Common myeloid progenitor, CD34-positive (primary cell): Measurements from ENCODE around the gene BAG5.

Source experiments
- CTCF ChIA-PET: fragments of 350-600 bp; sonication (Branson Sonifier 250); formaldehyde crosslinking; loops from one replicate; lab custom pipeline; 2021; ENCODE audit warnings: antibody characterized with exemption; lab: Charles Lee
- POLR2A ChIA-PET: fragments of 350-600 bp; sonication (Branson Sonifier 250); formaldehyde crosslinking; loops from one replicate; lab custom pipeline; 2021; ENCODE audit warnings: antibody characterized with exemption; lab: Charles Lee
- DNase-seq, 3 donors: peaks; one replicate each; pipeline versions ENCODE4 v3.0.0 to v3.0.0-alpha.2; 2013
- H3K27ac ChIP-seq, 2 experiments: 1 replicate in 1 of 2; 2 replicates in 1 of 2; pipeline ENCODE4 v1.7.0; 2013; ENCODE audit warnings: inconsistent platforms in 2 of 2, low read length in 2 of 2, mild to moderate bottlenecking in 2 of 2, low read depth in 1 of 2, moderate library complexity in 1 of 2; ENCODE audit not compliant: severe bottlenecking in 2 of 2, insufficient read depth in 1 of 2, poor library complexity in 1 of 2
- H3K27me3 ChIP-seq, 5 experiments: replicated peaks in 2 of 5; 1 replicate in 3 of 5; 2 replicates in 2 of 5; pipeline versions ENCODE4 v1.6.1 to v1.7.0; 2013; ENCODE audit warnings: low read length in 4 of 5, mild to moderate bottlenecking in 2 of 5, moderate library complexity in 2 of 5, inconsistent platforms in 1 of 5; ENCODE audit not compliant: insufficient read depth in 5 of 5, control insufficient read depth in 4 of 5
- H3K36me3 ChIP-seq, 4 experiments: 1 replicate in 2 of 4; 2 replicates in 2 of 4; pipeline versions ENCODE4 v1.6.1 to v1.7.0; 2013; ENCODE audit warnings: low read length in 3 of 4, control low read depth in 1 of 4, mild to moderate bottlenecking in 1 of 4; ENCODE audit not compliant: control insufficient read depth in 4 of 4, insufficient read depth in 4 of 4
- H3K4me1 ChIP-seq, 4 experiments: 1 replicate in 3 of 4; 2 replicates in 1 of 4; pipeline versions ENCODE4 v1.6.1 to v1.7.1; 2013; ENCODE audit warnings: low read length in 3 of 4, mild to moderate bottlenecking in 3 of 4, control low read depth in 1 of 4, inconsistent platforms in 1 of 4, moderate library complexity in 1 of 4; ENCODE audit not compliant: control insufficient read depth in 4 of 4, insufficient read depth in 4 of 4; ENCODE audit errors: control extremely low read depth in 1 of 4
- H3K4me3 ChIP-seq, 7 experiments: 1 replicate in 4 of 7; 2 replicates in 3 of 7; pipeline versions ENCODE4 v1.5.1 to v1.7.0; 2013; ENCODE audit warnings: mild to moderate bottlenecking in 7 of 7, low read length in 6 of 7, moderate library complexity in 6 of 7, inconsistent platforms in 2 of 7, low read depth in 2 of 7, control low read depth in 1 of 7; ENCODE audit not compliant: insufficient read depth in 4 of 7, control insufficient read depth in 1 of 7; ENCODE audit errors: extremely low read depth in 1 of 7
- H3K9me3 ChIP-seq, 5 experiments: 1 replicate in 4 of 5; 2 replicates in 1 of 5; pipeline versions ENCODE4 v1.6.1 to v1.7.1; 2013; ENCODE audit warnings: low read length in 4 of 5, mild to moderate bottlenecking in 2 of 5, inconsistent platforms in 1 of 5, low read depth in 1 of 5, moderate library complexity in 1 of 5; ENCODE audit not compliant: control insufficient read depth in 4 of 5, insufficient read depth in 2 of 5; ENCODE audit errors: control extremely low read depth in 1 of 5
- WGBS: methylation state at CpG from one replicate; pipeline ENCODE4 v1.1.5; 2013; ENCODE audit not compliant: insufficient coverage; 5-methylcytosine and 5-hydroxymethylcytosine counted together

BAG5 gene

DNA sequence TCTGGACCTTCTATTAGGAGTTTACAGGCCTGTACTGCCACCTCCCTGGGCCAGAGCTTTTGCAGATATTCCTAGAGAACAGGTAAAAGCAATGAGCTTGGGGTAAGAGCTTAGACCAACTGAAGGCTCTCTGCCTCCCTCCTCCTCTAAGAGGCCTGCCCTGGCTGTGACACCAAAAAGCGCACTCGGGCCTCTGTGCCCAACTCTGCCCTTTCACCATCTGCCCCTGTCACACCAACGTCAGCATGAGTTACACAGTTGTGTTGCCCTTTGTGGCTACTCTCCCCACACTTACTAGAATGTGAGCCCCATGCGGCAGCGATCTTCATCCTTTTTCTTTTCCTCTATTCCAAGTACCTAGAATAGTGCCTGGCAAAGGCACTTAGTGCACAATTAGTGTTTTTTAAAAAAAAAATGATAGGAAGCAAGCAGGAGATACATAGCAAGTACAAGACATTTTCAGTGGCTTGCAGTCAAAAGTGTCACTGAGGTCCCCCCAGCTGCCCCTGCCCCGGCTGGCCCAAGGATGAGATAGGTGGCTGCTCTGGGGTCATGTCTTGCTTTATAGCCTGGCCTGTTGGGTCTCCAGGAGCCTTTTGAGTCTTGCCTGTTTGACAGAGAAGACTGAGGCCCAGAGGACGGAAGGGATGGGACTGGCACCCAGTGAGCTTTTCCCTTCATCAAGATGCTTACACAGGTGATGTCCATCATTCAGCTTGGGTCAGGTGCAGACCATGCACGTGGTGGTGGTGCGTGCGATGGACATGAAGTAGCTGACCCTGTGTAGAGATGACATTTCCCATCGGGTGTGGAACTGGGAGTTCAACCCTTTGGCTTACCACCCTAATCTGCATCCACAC lies 52.4 kb downstream of the BAG5 start:
- Histone ChIP-seq H3K4me3 (no peak overlapping the region), H3K4me1 (peaks cover 0 to 15% (median 4%) of the 10 kb centered on the region in 4 experiments), H3K9me3 (no peaks in the 10 kb centered on the region), H3K36me3 (peaks cover 3 to 32% (median 20%) of the 10 kb centered on the region in 4 experiments), H3K27me3 (no peaks in the 10 kb centered on the region), H3K27ac (no peak overlapping the region)
- WGBS, result 100% methylated on average over 2 of the region's 11 CpGs
- ChIA-PET CTCF (interaction anchor here (0.7 to 7.1 kb wide), 4 partner anchors 8 to 18 kb away, joined by 3 to 47 read pairs (median 5); no protein-coding TSS in a partner anchor), POLR2A (no interaction called here)
- no peak for DNase-seq

DNA sequence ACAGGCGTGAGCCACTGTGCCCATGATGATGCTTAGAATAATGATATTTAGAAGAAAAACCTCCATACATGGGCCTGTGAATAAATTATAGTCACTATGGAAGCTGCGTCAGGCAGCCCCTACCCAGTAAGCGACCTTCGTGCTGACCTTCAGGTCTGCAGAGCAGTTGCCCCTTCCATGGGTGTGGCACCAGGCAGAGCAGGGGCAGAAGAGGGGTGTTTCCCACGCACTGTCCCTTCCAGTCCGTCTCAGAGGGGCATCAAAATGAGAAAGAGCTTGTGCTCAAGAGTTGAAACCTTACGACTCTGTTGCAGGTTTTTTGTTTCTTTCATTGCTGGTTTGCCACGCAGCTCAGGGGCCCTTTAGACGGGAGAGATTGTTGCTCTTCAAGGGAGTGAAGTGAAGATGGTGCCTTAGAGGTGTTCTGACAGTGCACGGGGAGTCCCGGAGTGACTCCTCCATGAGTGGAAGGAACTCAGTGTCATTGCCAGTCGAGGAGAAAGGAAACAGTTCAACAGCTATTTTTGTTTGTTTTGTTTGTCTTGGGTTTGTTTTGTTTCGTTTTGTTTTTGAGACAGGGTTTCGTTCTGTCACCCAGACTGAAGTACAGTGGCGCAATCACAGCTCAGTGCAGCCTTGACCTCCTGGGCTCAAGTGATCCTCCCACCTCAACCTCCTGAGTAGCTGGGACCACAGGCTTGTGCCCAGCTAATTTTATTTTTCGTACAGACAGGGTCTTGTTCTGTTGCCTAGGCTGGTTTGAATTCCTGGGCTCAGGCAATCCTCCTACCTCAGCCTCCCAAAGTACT lies 53.7 kb downstream of the BAG5 start:
- DNase-seq, result no peak
- no peaks in the 10 kb centered on the region for H3K9me3 ChIP-seq
- no peak overlapping the region for H3K4me3 ChIP-seq
- 96% methylated on average over 11 of the region's 16 CpGs for WGBS
- H3K36me3 ChIP-seq, result peaks cover 3 to 41% (median 31%) of the 10 kb centered on the region in 4 experiments
- H3K4me1 ChIP-seq, result peaks cover 0 to 15% (median 4%) of the 10 kb centered on the region in 4 experiments
- CTCF ChIA-PET, result interaction anchor here (1.0 to 7.1 kb wide), 3 partner anchors 11 to 44 kb away, joined by 3 to 47 read pairs (median 3); no protein-coding TSS in a partner anchor
- POLR2A ChIA-PET, result no interaction called here
- no peak overlapping the region for H3K27ac ChIP-seq
- no peaks in the 10 kb centered on the region for H3K27me3 ChIP-seq

DNA sequence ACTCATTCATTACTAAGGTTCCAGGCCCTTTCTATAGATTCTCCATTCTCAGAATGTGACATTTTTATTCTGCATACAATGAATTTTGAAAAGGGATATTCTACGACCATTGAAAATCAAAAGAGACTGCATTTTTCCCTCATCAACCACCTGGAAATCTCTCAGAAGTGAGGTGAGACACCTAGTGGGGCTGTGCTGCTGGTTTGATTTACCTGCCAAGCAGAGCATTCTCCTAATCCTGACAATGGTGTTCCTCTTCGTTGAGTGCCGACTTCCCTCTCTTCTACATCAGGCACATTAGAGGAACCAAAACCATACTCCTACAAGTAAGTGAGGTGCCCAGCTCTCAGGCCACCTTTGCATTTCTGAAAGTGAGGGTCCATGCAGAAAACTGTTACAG lies 54.7 kb downstream of the BAG5 start:
- ChIA-PET CTCF (interaction anchor here (1.4 to 7.1 kb wide), 3 partner anchors 12 to 45 kb away, joined by 3 to 47 read pairs (median 6); no protein-coding TSS in a partner anchor), POLR2A (no interaction called here)
- Histone ChIP-seq H3K9me3 (no peaks in the 10 kb centered on the region), H3K27me3 (no peaks in the 10 kb centered on the region), H3K4me3 (no peak overlapping the region), H3K36me3 (peaks cover 3 to 51% (median 40%) of the 10 kb centered on the region in 4 experiments), H3K27ac (no peak overlapping the region), H3K4me1 (peaks cover 0 to 11% (median 5%) of the 10 kb centered on the region in 4 experiments)
- WGBS, result 63% methylated on average over 2 of the region's 3 CpGs
- no peak for DNase-seq
